ENCODE data around the gene RAB10.
A peak's percentile ranks its signal among the peaks of the same experiment; 100 is the strongest.

The RAB10 gene

DNA sequence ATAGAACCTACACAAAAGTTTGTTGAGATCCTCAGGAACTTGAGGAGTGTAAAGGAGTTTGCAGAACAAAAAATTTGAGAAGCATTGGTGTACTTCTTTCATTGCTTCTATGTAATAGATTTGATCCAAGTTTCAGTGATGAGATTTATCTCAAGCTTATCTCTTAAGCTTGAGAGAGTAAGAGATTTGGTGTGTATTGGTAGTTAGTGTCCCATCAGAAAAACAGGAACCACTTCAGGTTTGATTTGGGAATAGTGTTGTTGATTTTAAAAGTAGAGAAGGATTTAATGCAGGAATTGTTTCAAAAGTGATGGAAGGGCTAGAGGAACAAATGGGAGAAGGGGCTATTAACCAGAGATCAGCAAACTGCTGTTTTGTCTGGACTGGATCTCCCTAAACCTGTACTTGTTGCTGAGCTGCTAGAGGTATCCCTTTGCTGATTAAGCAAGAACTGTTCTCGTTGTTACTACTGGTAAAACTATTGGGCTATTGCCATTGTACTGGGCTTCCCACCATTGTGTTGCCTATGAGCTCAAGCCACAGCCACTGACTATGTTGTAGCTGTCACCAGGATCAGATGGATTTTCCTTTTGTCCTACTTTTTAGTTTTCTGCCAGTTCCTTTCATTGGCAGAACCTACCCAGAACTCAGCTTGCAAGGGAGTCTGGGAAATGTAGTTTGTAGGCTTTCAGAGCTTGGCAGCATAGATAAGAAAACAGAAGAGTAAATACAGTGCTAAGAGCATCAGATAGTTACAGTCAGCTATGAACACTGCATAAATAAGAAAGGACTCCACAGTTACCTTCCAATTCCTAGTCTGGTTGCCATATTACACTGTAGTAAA, 39.3 kb downstream of the RAB10 start:
- TF ChIP-seq EZH2phosphoT487 (IDR thresholded peaks at IDR 0.05; ENCODE audit: low read depth), result no peak
- TF ChIP-seq, protein P1, sequence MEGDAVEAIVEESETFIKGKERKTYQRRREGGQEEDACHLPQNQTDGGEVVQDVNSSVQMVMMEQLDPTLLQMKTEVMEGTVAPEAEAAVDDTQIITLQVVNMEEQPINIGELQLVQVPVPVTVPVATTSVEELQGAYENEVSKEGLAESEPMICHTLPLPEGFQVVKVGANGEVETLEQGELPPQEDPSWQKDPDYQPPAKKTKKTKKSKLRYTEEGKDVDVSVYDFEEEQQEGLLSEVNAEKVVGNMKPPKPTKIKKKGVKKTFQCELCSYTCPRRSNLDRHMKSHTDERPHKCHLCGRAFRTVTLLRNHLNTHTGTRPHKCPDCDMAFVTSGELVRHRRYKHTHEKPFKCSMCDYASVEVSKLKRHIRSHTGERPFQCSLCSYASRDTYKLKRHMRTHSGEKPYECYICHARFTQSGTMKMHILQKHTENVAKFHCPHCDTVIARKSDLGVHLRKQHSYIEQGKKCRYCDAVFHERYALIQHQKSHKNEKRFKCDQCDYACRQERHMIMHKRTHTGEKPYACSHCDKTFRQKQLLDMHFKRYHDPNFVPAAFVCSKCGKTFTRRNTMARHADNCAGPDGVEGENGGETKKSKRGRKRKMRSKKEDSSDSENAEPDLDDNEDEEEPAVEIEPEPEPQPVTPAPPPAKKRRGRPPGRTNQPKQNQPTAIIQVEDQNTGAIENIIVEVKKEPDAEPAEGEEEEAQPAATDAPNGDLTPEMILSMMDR (IDR thresholded peaks at IDR 0.05; ENCODE audit: low read depth, low read length), result no peak
- no peak overlapping the region for H3K9ac ChIP-seq (ENCODE audit: low read length)
- H3K36me3 ChIP-seq (replicated peaks; ENCODE audit: low read depth, low read length), result peaks cover 3% of the 10 kb centered on the region
- no peak overlapping the region for H3K4me3 ChIP-seq (ENCODE audit: low read length)
- H3K9me3 ChIP-seq (ENCODE audit: insufficient read depth, low read length), result no peaks in the 10 kb centered on the region
- no peak overlapping the region for H3K4me2 ChIP-seq (ENCODE audit: low read length)
- no peak overlapping the region for H3K27ac ChIP-seq (ENCODE audit: low read length)
- no peaks in the 10 kb centered on the region for H3K27me3 ChIP-seq (ENCODE audit: low read depth, low read length)
- peaks cover 25% of the 10 kb centered on the region for H3K4me1 ChIP-seq (ENCODE audit: low read length)
- H4K20me1 ChIP-seq (ENCODE audit: insufficient read depth, low read length), result peaks cover 59% of the 10 kb centered on the region
- H3K79me2 ChIP-seq (ENCODE audit: low read length), result peaks cover 91% of the 10 kb centered on the region
- no peak overlapping the region for H2AFZ ChIP-seq (ENCODE audit: low read depth, low read length)

DNA sequence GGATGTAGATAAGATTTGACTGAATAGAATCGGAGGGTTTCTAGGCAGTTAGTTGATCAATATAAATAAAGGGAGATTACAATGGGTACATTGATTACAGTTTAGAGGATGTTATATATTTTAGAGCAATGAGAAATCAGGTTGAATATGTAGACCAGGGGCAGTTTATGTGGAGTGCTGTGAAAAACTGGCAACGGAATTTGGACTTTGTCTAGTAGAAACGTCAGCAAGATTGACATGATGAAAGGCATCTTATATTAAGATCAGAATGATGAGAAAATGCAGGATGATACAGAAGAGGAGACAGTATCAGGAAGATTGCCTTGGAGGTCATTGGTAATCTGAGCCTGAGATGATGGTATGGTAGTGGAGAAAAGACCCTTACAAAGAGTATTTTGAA, 39.9 kb downstream of the RAB10 start:
- H3K36me3 ChIP-seq (replicated peaks; ENCODE audit: low read depth, low read length), result peaks cover 3% of the 10 kb centered on the region
- no peak for TF ChIP-seq EZH2phosphoT487 (IDR thresholded peaks at IDR 0.05; ENCODE audit: low read depth)
- TF ChIP-seq, protein P1 (IDR thresholded peaks at IDR 0.05; ENCODE audit: low read depth, low read length), result no peak
- no peak overlapping the region for H3K27ac ChIP-seq (ENCODE audit: low read length)
- peaks cover 18% of the 10 kb centered on the region for H3K4me1 ChIP-seq (ENCODE audit: low read length)
- H4K20me1 ChIP-seq (ENCODE audit: insufficient read depth, low read length), result peaks cover 59% of the 10 kb centered on the region
- no peak overlapping the region for H2AFZ ChIP-seq (ENCODE audit: low read depth, low read length)
- no peak overlapping the region for H3K4me3 ChIP-seq (ENCODE audit: low read length)
- peaks cover 90% of the 10 kb centered on the region for H3K79me2 ChIP-seq (ENCODE audit: low read length)
- no peak overlapping the region for H3K4me2 ChIP-seq (ENCODE audit: low read length)
- H3K9ac ChIP-seq (ENCODE audit: low read length), result no peak overlapping the region
- no peaks in the 10 kb centered on the region for H3K9me3 ChIP-seq (ENCODE audit: insufficient read depth, low read length)
- H3K27me3 ChIP-seq (ENCODE audit: low read depth, low read length), result no peaks in the 10 kb centered on the region

DNA sequence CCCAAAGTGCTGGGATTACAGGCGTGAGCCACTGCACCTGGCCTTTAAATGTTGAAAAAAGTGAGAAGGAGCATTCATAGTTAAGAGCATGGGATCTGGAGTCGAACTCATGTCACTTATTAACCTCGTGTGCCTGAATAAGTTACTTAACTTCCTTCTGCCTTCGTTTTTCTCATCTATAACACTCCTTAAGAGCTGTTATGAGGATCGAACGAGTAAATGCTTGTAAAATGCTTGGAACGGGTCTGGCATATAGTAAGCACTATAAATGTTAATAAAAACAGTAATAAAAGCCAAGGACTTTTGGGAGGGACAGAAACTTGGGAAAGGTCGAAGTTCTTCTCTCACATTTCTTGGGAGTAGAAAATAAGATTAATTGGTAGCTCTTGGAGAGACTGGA, 40.8 kb downstream of the RAB10 start:
- no peak overlapping the region for H3K4me2 ChIP-seq (ENCODE audit: low read length)
- no peak for TF ChIP-seq EZH2phosphoT487 (IDR thresholded peaks at IDR 0.05; ENCODE audit: low read depth)
- TF ChIP-seq, protein P1 (IDR thresholded peaks at IDR 0.05; ENCODE audit: low read depth, low read length), result no peak
- peaks cover 55% of the 10 kb centered on the region for H4K20me1 ChIP-seq (ENCODE audit: insufficient read depth, low read length)
- H3K9ac ChIP-seq (ENCODE audit: low read length), result no peak overlapping the region
- H3K4me1 ChIP-seq (ENCODE audit: low read length), result peaks cover 14% of the 10 kb centered on the region
- no peak overlapping the region for H3K27ac ChIP-seq (ENCODE audit: low read length)
- no peak overlapping the region for H2AFZ ChIP-seq (ENCODE audit: low read depth, low read length)
- H3K4me3 ChIP-seq (ENCODE audit: low read length), result no peak overlapping the region
- no peaks in the 10 kb centered on the region for H3K9me3 ChIP-seq (ENCODE audit: insufficient read depth, low read length)
- no peaks in the 10 kb centered on the region for H3K27me3 ChIP-seq (ENCODE audit: low read depth, low read length)
- peaks cover 89% of the 10 kb centered on the region for H3K79me2 ChIP-seq (ENCODE audit: low read length)
- peaks cover 3% of the 10 kb centered on the region for H3K36me3 ChIP-seq (replicated peaks; ENCODE audit: low read depth, low read length)

DNA sequence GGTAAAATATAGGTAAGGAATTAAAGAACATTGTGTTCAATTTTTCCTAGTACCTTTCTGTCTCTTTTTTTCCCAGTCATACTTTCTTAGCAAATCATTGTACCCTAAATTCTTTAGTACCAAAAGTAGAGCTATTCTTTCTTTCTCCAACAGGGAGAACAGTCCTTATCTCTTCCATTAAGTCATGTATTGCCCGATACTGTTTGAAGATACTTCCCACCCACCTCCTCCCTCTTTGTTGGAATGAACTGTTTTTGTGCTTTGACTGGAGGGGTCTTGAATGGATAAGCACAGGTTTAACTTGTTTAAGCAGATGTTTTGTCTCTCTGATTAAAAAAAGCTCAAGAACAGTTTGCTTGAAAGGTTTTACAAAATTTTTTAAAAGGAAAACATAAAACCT, 41.3 kb downstream of the RAB10 start:
- Histone ChIP-seq H2AFZ (ENCODE audit: low read depth, low read length) (no peak overlapping the region), H3K36me3 (replicated peaks; ENCODE audit: low read depth, low read length) (peaks cover 7% of the 10 kb centered on the region), H3K4me2 (ENCODE audit: low read length) (peak overlapping the region; percentile 16; the same call in 1 of the 2 replicates), H4K20me1 (ENCODE audit: insufficient read depth, low read length) (peaks cover 50% of the 10 kb centered on the region), H3K9me3 (ENCODE audit: insufficient read depth, low read length) (no peaks in the 10 kb centered on the region), H3K79me2 (ENCODE audit: low read length) (peaks cover 89% of the 10 kb centered on the region), H3K27me3 (ENCODE audit: low read depth, low read length) (no peaks in the 10 kb centered on the region), H3K9ac (ENCODE audit: low read length) (no peak overlapping the region), H3K4me3 (ENCODE audit: low read length) (no peak overlapping the region), H3K27ac (ENCODE audit: low read length) (no peak overlapping the region), H3K4me1 (ENCODE audit: low read length) (peaks cover 14% of the 10 kb centered on the region)
- TF ChIP-seq, protein P1 (IDR thresholded peaks at IDR 0.05; ENCODE audit: low read depth, low read length), result no peak
- TF ChIP-seq EZH2phosphoT487 (IDR thresholded peaks at IDR 0.05; ENCODE audit: low read depth), result no peak
